Measurements from ENCODE around the gene ATG16L1. TPM values are rescaled to one million over a fixed set of nuclear protein-coding genes. Genes with fewer than 3 reads are reported as not detected.

Gene ATG16L1
- total and polyA plus RNA-seq, 2 experiments from 2014 or later: 15.3 to 37.9 TPM

- no peak for TF ChIP-seq POLR2AphosphoS5 (IDR thresholded peaks at IDR 0.05; ENCODE audit: low read depth)
- no peak for TF ChIP-seq ZNF114 (CRISPR knock-in tag; IDR thresholded peaks at IDR 0.05)
- Mint-ChIP-seq H3K27ac (no peak overlapping the region), H3K36me3 (ENCODE audit: low read depth) (peaks cover 19% of the 10 kb centered on the region)
These were observed 48.4 kb upstream of the ATG16L1 start for GRCh38 chr2:233203060-233203459.

GRCh38 chr2:233204286-233204936 lies 47.1 kb upstream of the ATG16L1 start:
- 0 out of 2 replicates have a peak, but pooled peaks cover 8% of the 10 kb centered on the region for H3F3A ChIP-seq (replicated peaks; ENCODE audit: low read depth)
- H3K27me3 ChIP-seq (ENCODE audit: insufficient read depth): no peaks in the 10 kb centered on the region
- H3K27ac ChIP-seq (ENCODE audit: low read depth): no peak overlapping the region
- peaks cover 19% of the 10 kb centered on the region for H3K36me3 Mint-ChIP-seq (ENCODE audit: low read depth)
- H4K20me1 ChIP-seq (replicated peaks; ENCODE audit: insufficient read depth): no peaks in the 10 kb centered on the region
- H3K9me2 ChIP-seq (ENCODE audit: insufficient read depth): no peaks in the 10 kb centered on the region
- H3K36me3 ChIP-seq (ENCODE audit: insufficient read depth): no peaks in the 10 kb centered on the region; the same call in 1 of the 2 replicates
- peaks cover 30% of the 10 kb centered on the region for H3K4me1 Mint-ChIP-seq
- no peak overlapping the region for H3K4me3 Mint-ChIP-seq
- no peaks in the 10 kb centered on the region for H3K79me2 ChIP-seq (replicated peaks; ENCODE audit: insufficient read depth)
- peaks cover 7% of the 10 kb centered on the region for H3K4me1 ChIP-seq (ENCODE audit: insufficient read depth)
- no peak overlapping the region for H2AFZ ChIP-seq
- peaks cover 18% of the 10 kb centered on the region for H3K27me3 Mint-ChIP-seq (ENCODE audit: insufficient read depth, low read depth, poor library complexity)
- no peak for ATAC-seq
- no peak overlapping the region for H3K4me2 ChIP-seq
- DNase-seq (ENCODE audit: low spot score): peak; percentile 35
- H3K9me3 Mint-ChIP-seq: peaks cover 20% of the 10 kb centered on the region
- no peak overlapping the region for H3K27ac Mint-ChIP-seq
- H3K4me3 ChIP-seq: no peak overlapping the region
- TF ChIP-seq EZH2 (IDR thresholded peaks at IDR 0.05; ENCODE audit: low read depth, unreplicated experiment): no peak
- TF ChIP-seq REST (IDR thresholded peaks at IDR 0.05; ENCODE audit: unreplicated experiment): no peak
- TF ChIP-seq ETS1 (IDR thresholded peaks at IDR 0.05): no peak
- no peak for TF ChIP-seq ZNF462 (CRISPR knock-in tag; IDR thresholded peaks at IDR 0.05)
- no peak for TF ChIP-seq CREB1 (CRISPR knock-in tag; IDR thresholded peaks at IDR 0.05; ENCODE audit: low read depth)
- TF ChIP-seq ZNF114 (CRISPR knock-in tag; IDR thresholded peaks at IDR 0.05): no peak
- no peak for TF ChIP-seq EZH2phosphoT487 (IDR thresholded peaks at IDR 0.05; ENCODE audit: unreplicated experiment)
- TF ChIP-seq POLR2AphosphoS5 (IDR thresholded peaks at IDR 0.05; ENCODE audit: low read depth): no peak
- TF ChIP-seq NANOG (IDR thresholded peaks at IDR 0.05; ENCODE audit: borderline replicate concordance): no peak

More at GRCh38 chr2:233203060-233203459, 48.4 kb upstream of the ATG16L1 start:
- Histone ChIP-seq H3K27me3 (ENCODE audit: insufficient read depth) (no peaks in the 10 kb centered on the region), H3K4me2 (no peak overlapping the region), H3F3A (replicated peaks; ENCODE audit: low read depth) (no peaks in the 10 kb centered on the region), H3K9me2 (ENCODE audit: insufficient read depth) (no peaks in the 10 kb centered on the region), H2AFZ (no peak overlapping the region), H3K4me1 (ENCODE audit: insufficient read depth) (no peaks in the 10 kb centered on the region), H3K27ac (ENCODE audit: low read depth) (no peak overlapping the region), H4K20me1 (replicated peaks; ENCODE audit: insufficient read depth) (no peaks in the 10 kb centered on the region), H3K4me3 (no peak overlapping the region), H3K36me3 (ENCODE audit: insufficient read depth) (no peaks in the 10 kb centered on the region; the same call in 1 of the 2 replicates), H3K79me2 (replicated peaks; ENCODE audit: insufficient read depth) (no peaks in the 10 kb centered on the region)
- peaks cover 17% of the 10 kb centered on the region for H3K4me1 Mint-ChIP-seq
- H3K27me3 Mint-ChIP-seq (ENCODE audit: insufficient read depth, low read depth, poor library complexity): peaks cover 13% of the 10 kb centered on the region
- H3K4me3 Mint-ChIP-seq: no peak overlapping the region
- peaks cover 18% of the 10 kb centered on the region for H3K9me3 Mint-ChIP-seq
- ATAC-seq (no peak), DNase-seq (ENCODE audit: low spot score) (no peak)
